Measurements from ENCODE around the gene RAD51B. TPM values are rescaled to one million over a fixed set of nuclear protein-coding genes. Genes with fewer than 3 reads are reported as not detected.

RAD51B gene
- polyA plus RNA-seq, 1 donor (not counting 4 experiments of a cell fraction or from before 2014, with no cell fraction given): 13.3 TPM

DNA sequence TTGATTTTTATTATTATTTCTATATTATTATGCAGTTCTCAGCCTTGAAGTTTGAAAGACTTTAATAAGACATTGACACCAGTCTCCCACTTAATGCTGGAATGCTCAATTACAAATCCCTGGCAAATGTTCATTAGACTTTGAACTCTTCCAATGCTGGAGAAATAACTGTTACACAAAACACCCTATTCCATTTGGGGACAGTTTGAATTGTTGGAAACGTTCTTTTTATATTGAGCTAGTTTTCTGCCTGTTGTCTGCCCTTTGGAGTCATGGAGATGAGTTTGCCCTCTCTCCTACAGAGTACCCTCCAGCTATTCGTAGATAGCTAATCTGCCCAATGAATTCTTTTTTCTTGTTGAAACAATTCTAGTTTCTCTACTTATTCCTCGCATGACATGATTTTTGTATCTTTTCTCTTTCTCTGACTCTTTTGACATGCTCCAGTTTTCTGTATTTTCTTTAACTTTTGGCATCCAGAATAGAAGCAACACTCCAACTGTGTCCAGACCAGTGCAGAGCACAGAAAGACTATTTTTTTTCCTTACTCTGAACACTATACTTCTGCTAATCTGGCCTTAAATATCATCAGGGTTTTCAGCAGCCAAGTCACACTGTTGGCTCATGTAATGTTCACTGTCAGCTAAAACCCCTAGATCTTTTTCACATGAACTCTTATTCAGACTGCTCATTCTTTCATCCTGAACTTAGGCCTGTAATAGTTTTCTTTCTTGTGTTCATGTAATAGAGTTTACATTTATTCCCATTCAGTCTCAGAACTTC, 379.3 kb downstream of the RAD51B start:
- H3K9me3 ChIP-seq (ENCODE audit: control insufficient read depth, low read depth, low read length): no peaks in the 10 kb centered on the region
- FAIRE-seq (no peak), DNase-seq (ENCODE audit: low read depth, low spot score) (no peak)
- no peaks in the 10 kb centered on the region for H3K36me3 ChIP-seq (ENCODE audit: control insufficient read depth in 2 of 2, extremely low read depth in 1 of 2, insufficient read depth in 2 of 2, low read length in 2 of 2)
- H3K4me3 ChIP-seq (ENCODE audit: control insufficient read depth in 2 of 3, extremely low read depth in 1 of 3, insufficient read depth in 2 of 3, low read depth in 1 of 3, low read length in 3 of 3): no peak overlapping the region
- no peaks in the 10 kb centered on the region for H3K4me1 ChIP-seq (ENCODE audit: control insufficient read depth, extremely low read depth, insufficient read depth, low read length)
- no peak overlapping the region for H3K27ac ChIP-seq (ENCODE audit: control insufficient read depth, insufficient read depth, low read length)
- H3K79me2 ChIP-seq (ENCODE audit: control insufficient read depth, insufficient read depth, low read length): no peaks in the 10 kb centered on the region
- H2AFZ ChIP-seq (ENCODE audit: control insufficient read depth, low read length): no peak overlapping the region
- H3K4me2 ChIP-seq (ENCODE audit: control insufficient read depth, extremely low read depth, insufficient read depth, low read depth, low read length): no peak overlapping the region
- H3K27me3 ChIP-seq (ENCODE audit: control insufficient read depth, extremely low read depth, insufficient read depth, low read length): no peaks in the 10 kb centered on the region
- H3K9me1 ChIP-seq (ENCODE audit: control insufficient read depth, extremely low read depth, insufficient read depth, low read length): no peaks in the 10 kb centered on the region
- H3K9ac ChIP-seq (ENCODE audit: control insufficient read depth, extremely low read depth, insufficient read depth, low read length): no peak overlapping the region
- TF ChIP-seq, protein P1, sequence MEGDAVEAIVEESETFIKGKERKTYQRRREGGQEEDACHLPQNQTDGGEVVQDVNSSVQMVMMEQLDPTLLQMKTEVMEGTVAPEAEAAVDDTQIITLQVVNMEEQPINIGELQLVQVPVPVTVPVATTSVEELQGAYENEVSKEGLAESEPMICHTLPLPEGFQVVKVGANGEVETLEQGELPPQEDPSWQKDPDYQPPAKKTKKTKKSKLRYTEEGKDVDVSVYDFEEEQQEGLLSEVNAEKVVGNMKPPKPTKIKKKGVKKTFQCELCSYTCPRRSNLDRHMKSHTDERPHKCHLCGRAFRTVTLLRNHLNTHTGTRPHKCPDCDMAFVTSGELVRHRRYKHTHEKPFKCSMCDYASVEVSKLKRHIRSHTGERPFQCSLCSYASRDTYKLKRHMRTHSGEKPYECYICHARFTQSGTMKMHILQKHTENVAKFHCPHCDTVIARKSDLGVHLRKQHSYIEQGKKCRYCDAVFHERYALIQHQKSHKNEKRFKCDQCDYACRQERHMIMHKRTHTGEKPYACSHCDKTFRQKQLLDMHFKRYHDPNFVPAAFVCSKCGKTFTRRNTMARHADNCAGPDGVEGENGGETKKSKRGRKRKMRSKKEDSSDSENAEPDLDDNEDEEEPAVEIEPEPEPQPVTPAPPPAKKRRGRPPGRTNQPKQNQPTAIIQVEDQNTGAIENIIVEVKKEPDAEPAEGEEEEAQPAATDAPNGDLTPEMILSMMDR (optimal IDR thresholded peaks at IDR 0.05 in 1 of 3, IDR thresholded peaks at IDR 0.05 in 1 of 3, conservative IDR thresholded peaks at IDR 0.05 in 1 of 3; ENCODE audit: extremely low read depth in 1 of 3, insufficient read depth in 2 of 3, low read length in 3 of 3): no peak
- TF ChIP-seq EZH2 (IDR thresholded peaks at IDR 0.05; ENCODE audit: low read length): no peak
- H4K20me1 ChIP-seq (ENCODE audit: control insufficient read depth, extremely low read depth, insufficient read depth, low read length): no peaks in the 10 kb centered on the region
- dilution Hi-C loops (cut with MboI; ENCODE audit: extremely low pct_ligation_motif_present, low sequenced_read_pairs): no loop called here

DNA sequence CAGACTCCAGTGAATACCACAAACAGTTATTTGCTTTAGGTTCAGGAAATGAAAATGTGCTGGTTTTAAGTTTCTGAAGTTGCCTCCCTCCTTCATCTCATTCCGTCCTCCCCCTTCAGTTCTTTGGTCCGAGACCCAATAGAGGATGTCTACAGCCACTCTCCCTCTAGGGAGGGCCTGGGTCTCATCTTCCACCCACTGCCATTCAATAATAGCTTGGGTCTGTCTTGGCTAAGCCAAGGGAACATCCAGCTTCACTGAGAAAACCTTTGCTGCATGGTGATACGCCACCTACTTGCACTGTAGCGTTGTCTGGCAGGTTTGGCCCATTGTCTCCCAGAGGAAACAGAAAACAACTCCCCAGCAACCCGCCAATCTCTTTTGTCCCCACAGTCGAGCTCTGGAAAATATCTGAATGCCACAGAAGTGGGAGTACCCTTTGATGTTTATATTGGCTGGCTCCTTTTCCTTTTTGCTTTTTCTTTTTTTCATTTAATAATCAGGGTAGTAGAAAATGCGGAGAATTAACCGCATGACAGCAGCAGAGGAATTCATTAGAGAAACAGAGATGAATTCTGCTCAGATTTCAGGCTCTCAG, 380.1 kb downstream of the RAD51B start:
- dilution Hi-C loops (cut with MboI; ENCODE audit: extremely low pct_ligation_motif_present, low sequenced_read_pairs): no loop called here
- Histone ChIP-seq H3K36me3 (ENCODE audit: control insufficient read depth in 2 of 2, extremely low read depth in 1 of 2, insufficient read depth in 2 of 2, low read length in 2 of 2) (no peaks in the 10 kb centered on the region), H3K4me3 (ENCODE audit: control insufficient read depth in 2 of 3, extremely low read depth in 1 of 3, insufficient read depth in 2 of 3, low read depth in 1 of 3, low read length in 3 of 3) (no peak overlapping the region), H3K4me1 (ENCODE audit: control insufficient read depth, extremely low read depth, insufficient read depth, low read length) (no peaks in the 10 kb centered on the region), H4K20me1 (ENCODE audit: control insufficient read depth, extremely low read depth, insufficient read depth, low read length) (no peaks in the 10 kb centered on the region), H3K27ac (ENCODE audit: control insufficient read depth, insufficient read depth, low read length) (no peak overlapping the region), H3K9me3 (ENCODE audit: control insufficient read depth, low read depth, low read length) (no peaks in the 10 kb centered on the region), H3K9ac (ENCODE audit: control insufficient read depth, extremely low read depth, insufficient read depth, low read length) (no peak overlapping the region), H3K9me1 (ENCODE audit: control insufficient read depth, extremely low read depth, insufficient read depth, low read length) (no peaks in the 10 kb centered on the region), H3K4me2 (ENCODE audit: control insufficient read depth, extremely low read depth, insufficient read depth, low read depth, low read length) (no peak overlapping the region), H3K27me3 (ENCODE audit: control insufficient read depth, extremely low read depth, insufficient read depth, low read length) (no peaks in the 10 kb centered on the region), H2AFZ (ENCODE audit: control insufficient read depth, low read length) (no peak overlapping the region), H3K79me2 (ENCODE audit: control insufficient read depth, insufficient read depth, low read length) (no peaks in the 10 kb centered on the region)
- DNase-seq (ENCODE audit: low read depth, low spot score): no peak
- no peak for FAIRE-seq
- no peak for TF ChIP-seq EZH2 (IDR thresholded peaks at IDR 0.05; ENCODE audit: low read length)
- TF ChIP-seq, protein P1 (optimal IDR thresholded peaks at IDR 0.05 in 1 of 3, IDR thresholded peaks at IDR 0.05 in 1 of 3, conservative IDR thresholded peaks at IDR 0.05 in 1 of 3; ENCODE audit: extremely low read depth in 1 of 3, insufficient read depth in 2 of 3, low read length in 3 of 3): no peak

All from keratinocyte (primary cell).